Activated naive CD4-positive, alpha-beta T cell treated with anti-CD3 and anti-CD28 coated beads, Interleukin-2, amount 50 U/mL, for 24 hours (primary cell): Measurements from ENCODE around the gene CPAMD8.
A peak's percentile ranks its signal among the peaks of the same experiment; 100 is the strongest.
"Not testable (repeated sequence)": the region's sequence is repeated elsewhere in the genome, so short reads cannot be mapped to it uniquely, and the experiment has no call there.

Source experiments
- H3K27ac Mint-ChIP-seq: one replicate; pipeline ENCODE4 v1.8.0; 2021; ENCODE audit warnings: mild to moderate bottlenecking, mixed read lengths
- H3K27me3 Mint-ChIP-seq: one replicate; pipeline ENCODE4 v1.8.0; 2021; ENCODE audit warnings: mixed read lengths
- H3K36me3 Mint-ChIP-seq: one replicate; pipeline ENCODE4 v1.8.0; 2021; ENCODE audit warnings: mixed read lengths
- H3K4me1 Mint-ChIP-seq: one replicate; pipeline ENCODE4 v1.8.0; 2021; ENCODE audit warnings: mixed read lengths
- H3K4me3 Mint-ChIP-seq: one replicate; pipeline ENCODE4 v1.8.0; 2021; ENCODE audit warnings: mild to moderate bottlenecking, mixed read lengths
- H3K9me3 Mint-ChIP-seq: one replicate; pipeline ENCODE4 v1.8.0; 2021; ENCODE audit warnings: mixed read lengths

Gene CPAMD8

DNA sequence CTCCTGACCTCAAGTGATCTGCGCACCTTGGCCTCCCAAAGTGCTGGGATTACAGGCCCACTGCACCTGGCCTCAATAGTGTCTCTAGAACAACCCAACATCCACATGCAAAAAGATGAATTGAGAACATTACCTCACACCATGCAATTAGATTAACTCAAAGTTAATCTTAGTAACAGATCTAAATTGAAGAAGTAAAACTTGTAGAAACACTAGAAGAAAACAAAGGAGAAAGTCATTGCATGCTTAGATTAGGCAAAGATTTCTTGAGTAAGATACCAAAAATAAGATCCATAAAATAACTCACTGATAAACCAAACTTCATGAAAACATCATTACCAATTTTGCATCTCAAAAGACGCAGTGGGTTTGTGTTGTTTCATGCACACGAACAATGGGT is 2.8 kb downstream of the CPAMD8 start:
- Mint-ChIP-seq H3K9me3 (no peaks in the 10 kb centered on the region), H3K27me3 (peaks cover 27% of the 10 kb centered on the region), H3K27ac (no peak overlapping the region), H3K4me1 (peaks cover 11% of the 10 kb centered on the region), H3K4me3 (no peak overlapping the region), H3K36me3 (peaks cover 9% of the 10 kb centered on the region)

- H3K27me3 Mint-ChIP-seq: peaks cover 18% of the 10 kb centered on the region
- peaks cover 7% of the 10 kb centered on the region for H3K4me1 Mint-ChIP-seq
- no peak overlapping the region for H3K4me3 Mint-ChIP-seq
- no peak overlapping the region for H3K27ac Mint-ChIP-seq
- H3K9me3 Mint-ChIP-seq: no peaks in the 10 kb centered on the region
- peaks cover 9% of the 10 kb centered on the region for H3K36me3 Mint-ChIP-seq
These were observed 3.9 kb downstream of the CPAMD8 start for GRCh38 chr19:17022738-17023137.

DNA sequence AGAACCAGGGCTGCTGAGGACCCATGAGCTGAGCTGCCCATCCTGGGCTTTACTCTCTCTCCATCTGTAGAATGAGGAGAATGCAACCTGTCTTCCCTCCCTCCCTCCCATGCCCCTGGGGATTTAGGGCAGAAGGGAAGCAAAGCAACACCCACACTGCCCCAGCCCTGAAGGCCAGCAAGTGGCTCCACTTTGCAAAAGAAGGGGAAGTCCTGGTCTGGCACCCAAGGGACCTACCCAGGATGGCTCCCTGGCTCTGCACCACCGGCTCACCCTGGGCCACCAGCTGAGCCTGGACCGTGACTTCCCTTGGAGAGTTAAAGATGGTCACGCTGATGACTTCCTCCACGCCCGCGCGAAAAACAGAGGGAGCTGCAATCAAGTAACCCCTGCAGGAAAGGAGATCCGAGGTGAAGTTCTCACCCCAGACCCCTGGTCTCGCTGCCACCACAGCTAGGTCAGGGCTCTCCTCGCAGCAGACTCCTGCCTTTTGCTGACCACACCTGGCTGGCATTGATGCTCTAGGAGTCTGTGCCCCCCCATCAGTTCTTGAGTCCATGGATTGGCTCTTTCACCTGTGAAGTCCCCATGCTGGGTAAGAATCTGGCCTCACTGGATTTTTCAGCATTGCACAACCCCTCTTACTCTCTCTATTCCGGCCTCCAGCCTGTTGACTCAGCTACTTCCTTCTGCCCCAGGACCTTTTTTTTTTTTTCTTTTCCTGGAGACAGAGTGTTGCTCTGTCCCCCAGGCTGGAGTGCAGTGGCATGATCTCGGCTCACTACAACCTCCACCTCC is 4.6 kb downstream of the CPAMD8 start:
- H3K27ac Mint-ChIP-seq: no peak overlapping the region
- no peaks in the 10 kb centered on the region for H3K9me3 Mint-ChIP-seq
- H3K4me1 Mint-ChIP-seq: peaks cover 7% of the 10 kb centered on the region
- peaks cover 16% of the 10 kb centered on the region for H3K27me3 Mint-ChIP-seq
- peaks cover 9% of the 10 kb centered on the region for H3K36me3 Mint-ChIP-seq
- H3K4me3 Mint-ChIP-seq: no peak overlapping the region

DNA sequence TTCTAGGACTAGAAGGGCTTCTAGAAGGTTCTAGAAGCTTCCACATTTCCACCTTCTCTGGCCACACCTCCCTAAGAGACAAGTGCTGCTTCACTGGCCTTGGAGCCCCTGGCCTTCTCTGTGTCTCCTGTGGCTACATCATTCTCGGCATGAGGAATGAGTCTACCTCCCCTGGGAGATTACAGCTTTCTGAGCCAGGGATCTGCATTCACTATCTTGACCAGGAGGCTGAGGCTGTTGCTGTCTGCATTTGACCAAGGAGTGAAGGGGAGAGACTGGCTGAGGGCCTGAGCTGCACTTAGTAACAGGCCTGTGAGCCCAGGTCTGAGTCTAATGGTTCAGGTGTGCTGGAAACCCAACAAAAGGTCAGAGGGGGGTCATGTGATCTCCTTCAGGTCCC is 5.3 kb downstream of the CPAMD8 start:
- Mint-ChIP-seq H3K27me3 (peaks cover 16% of the 10 kb centered on the region), H3K4me3 (no peak overlapping the region), H3K36me3 (peaks cover 9% of the 10 kb centered on the region), H3K4me1 (peaks cover 7% of the 10 kb centered on the region), H3K9me3 (no peaks in the 10 kb centered on the region), H3K27ac (no peak overlapping the region)

GRCh38 chr19:17020823-17021222 is 5.8 kb downstream of the CPAMD8 start:
- Mint-ChIP-seq H3K27me3 (peaks cover 12% of the 10 kb centered on the region), H3K27ac (no peak overlapping the region), H3K4me3 (no peak overlapping the region), H3K36me3 (peaks cover 9% of the 10 kb centered on the region), H3K9me3 (no peaks in the 10 kb centered on the region), H3K4me1 (peaks cover 2% of the 10 kb centered on the region)

DNA sequence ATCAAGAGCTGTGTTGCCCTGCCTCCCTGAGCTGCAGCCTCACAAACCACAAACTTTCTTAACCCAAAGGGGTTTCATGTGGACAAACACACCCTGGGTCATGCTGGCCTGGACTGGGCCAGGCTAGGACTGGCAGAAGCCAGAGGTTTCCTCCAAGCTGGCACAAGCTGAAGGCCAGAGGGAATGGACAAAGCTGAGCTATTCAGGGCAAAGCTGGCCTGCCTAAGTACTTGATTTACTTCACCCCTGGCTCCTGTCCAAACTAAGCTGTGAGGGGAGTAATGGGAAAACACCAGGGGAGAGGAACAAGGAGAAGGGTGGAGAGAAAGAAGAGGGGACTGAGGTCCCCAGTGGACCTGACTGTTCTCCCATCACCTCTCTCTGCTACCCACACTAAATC is 6.2 kb downstream of the CPAMD8 start:
- peaks cover 12% of the 10 kb centered on the region for H3K27me3 Mint-ChIP-seq

DNA sequence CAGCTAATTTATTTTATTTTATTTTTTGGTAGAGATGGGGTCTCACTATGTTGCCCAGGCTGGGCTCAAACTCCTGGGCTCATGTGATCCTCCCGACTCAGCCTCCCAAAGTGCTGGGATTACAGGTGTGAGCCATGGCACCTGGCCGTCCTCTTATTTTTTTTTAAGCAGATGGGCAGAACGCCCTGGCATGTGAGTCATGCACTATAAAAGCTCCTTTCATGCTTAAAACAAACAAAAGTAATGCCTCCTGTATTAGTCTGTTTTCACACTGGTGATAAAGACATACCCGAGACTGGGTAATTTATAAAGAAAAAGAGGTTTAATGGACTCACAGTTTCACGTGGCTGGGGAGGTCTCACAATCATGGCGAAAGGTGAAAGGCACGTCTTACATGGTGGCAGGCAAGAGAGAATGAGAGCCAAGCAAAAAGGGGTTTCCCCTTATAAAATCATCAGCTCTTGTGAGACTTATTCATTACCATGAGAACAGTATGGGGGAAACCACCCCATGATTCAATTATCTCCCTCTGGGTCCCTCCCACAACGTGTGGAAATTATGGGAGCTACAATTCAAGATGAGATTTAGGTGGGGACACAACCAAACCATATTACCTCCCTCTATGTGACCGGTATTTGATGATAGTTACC is 12.3 kb downstream of the CPAMD8 start:
- H3K4me1 Mint-ChIP-seq, H3K27me3 Mint-ChIP-seq, H3K4me3 Mint-ChIP-seq, H3K27ac Mint-ChIP-seq, H3K9me3 Mint-ChIP-seq, H3K36me3 Mint-ChIP-seq: not testable (repeated sequence)

More for the DNA sequence above, 6.2 kb downstream of the CPAMD8 start:
- H3K27ac Mint-ChIP-seq: no peak overlapping the region
- no peaks in the 10 kb centered on the region for H3K4me1 Mint-ChIP-seq
- H3K36me3 Mint-ChIP-seq: peaks cover 9% of the 10 kb centered on the region
- H3K9me3 Mint-ChIP-seq: no peaks in the 10 kb centered on the region
- H3K4me3 Mint-ChIP-seq: no peak overlapping the region

DNA sequence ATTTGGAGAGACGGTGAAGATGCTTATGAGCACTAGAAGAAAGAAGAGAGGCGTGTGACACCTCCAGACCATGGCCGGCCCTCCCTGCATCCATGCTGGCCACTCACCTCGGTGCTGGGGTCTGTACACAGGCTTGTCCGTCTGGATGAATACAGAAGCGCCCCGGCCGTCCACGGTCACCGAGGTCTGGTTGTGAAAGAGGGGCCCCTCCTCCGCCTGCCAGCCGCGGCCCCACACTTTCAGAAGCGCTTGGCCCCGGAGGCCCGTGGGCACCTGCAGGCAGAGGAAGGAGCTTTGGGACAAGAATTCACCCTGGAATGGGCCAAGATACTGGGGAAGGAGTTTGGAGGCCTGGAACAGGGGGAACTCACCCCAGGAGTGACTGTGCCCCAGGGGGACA is 15.1 kb downstream of the CPAMD8 start:
- H3K4me3 Mint-ChIP-seq: no peak overlapping the region
- H3K27me3 Mint-ChIP-seq: no peaks in the 10 kb centered on the region
- no peak overlapping the region for H3K27ac Mint-ChIP-seq
- H3K9me3 Mint-ChIP-seq: no peaks in the 10 kb centered on the region
- no peaks in the 10 kb centered on the region for H3K4me1 Mint-ChIP-seq
- no peaks in the 10 kb centered on the region for H3K36me3 Mint-ChIP-seq

DNA sequence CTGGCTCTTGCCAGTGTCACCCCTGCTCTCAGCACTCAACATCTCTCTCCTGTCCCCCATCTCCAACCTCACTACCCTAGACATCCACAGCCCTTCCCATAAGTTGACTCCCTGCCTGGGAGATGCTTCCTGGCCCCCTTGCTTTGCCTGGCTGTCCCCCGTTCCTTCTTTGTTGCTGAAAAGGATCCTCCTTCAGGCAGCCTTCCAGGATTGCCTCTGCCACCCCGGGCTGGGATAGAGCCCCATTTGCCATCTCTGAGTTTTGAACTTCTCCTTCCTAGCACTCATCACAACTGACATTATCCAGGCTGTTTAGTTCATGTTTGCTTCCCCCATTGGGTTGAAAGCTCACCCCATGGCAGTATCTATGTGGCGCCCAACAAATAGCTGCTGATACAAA is 20.0 kb downstream of the CPAMD8 start:
- Mint-ChIP-seq H3K4me1 (peaks cover 11% of the 10 kb centered on the region), H3K27ac (no peak overlapping the region), H3K9me3 (no peaks in the 10 kb centered on the region), H3K4me3 (no peak overlapping the region), H3K27me3 (no peaks in the 10 kb centered on the region), H3K36me3 (no peaks in the 10 kb centered on the region)

DNA sequence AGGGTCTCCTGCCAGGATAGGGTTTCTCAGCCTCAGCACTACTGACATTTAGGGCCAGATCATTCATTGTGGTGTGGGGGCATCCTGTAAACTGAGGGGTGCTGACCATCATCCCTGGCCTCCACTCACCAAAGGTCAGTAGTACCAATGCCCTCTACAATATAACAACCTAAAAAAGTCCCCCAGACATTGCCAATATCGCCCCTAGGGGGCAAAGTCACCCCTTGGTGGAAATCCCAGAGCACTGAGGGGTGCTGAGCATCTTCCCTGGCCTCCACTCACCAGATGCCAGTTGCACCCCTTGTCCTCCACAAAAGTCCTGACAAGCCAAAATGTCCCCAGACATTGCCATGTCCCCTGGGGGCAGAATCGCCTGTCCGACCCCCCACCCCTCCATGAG is 21.6 kb downstream of the CPAMD8 start:
- no peaks in the 10 kb centered on the region for H3K27me3 Mint-ChIP-seq
- no peak overlapping the region for H3K27ac Mint-ChIP-seq
- no peak overlapping the region for H3K4me3 Mint-ChIP-seq
- peaks cover 26% of the 10 kb centered on the region for H3K4me1 Mint-ChIP-seq
- H3K9me3 Mint-ChIP-seq: no peaks in the 10 kb centered on the region
- no peaks in the 10 kb centered on the region for H3K36me3 Mint-ChIP-seq

- Mint-ChIP-seq H3K9me3 (no peaks in the 10 kb centered on the region), H3K4me1 (peaks cover 26% of the 10 kb centered on the region), H3K27me3 (no peaks in the 10 kb centered on the region), H3K4me3 (no peak overlapping the region), H3K27ac (no peak overlapping the region), H3K36me3 (no peaks in the 10 kb centered on the region)
These were observed 22.2 kb downstream of the CPAMD8 start for GRCh38 chr19:17004386-17004785.

GRCh38 chr19:17002455-17002854 is 24.2 kb downstream of the CPAMD8 start:
- Mint-ChIP-seq H3K4me1 (peaks cover 26% of the 10 kb centered on the region), H3K27ac (no peak overlapping the region), H3K36me3 (no peaks in the 10 kb centered on the region), H3K9me3 (peaks cover 5% of the 10 kb centered on the region), H3K4me3 (no peak overlapping the region), H3K27me3 (no peaks in the 10 kb centered on the region)

DNA sequence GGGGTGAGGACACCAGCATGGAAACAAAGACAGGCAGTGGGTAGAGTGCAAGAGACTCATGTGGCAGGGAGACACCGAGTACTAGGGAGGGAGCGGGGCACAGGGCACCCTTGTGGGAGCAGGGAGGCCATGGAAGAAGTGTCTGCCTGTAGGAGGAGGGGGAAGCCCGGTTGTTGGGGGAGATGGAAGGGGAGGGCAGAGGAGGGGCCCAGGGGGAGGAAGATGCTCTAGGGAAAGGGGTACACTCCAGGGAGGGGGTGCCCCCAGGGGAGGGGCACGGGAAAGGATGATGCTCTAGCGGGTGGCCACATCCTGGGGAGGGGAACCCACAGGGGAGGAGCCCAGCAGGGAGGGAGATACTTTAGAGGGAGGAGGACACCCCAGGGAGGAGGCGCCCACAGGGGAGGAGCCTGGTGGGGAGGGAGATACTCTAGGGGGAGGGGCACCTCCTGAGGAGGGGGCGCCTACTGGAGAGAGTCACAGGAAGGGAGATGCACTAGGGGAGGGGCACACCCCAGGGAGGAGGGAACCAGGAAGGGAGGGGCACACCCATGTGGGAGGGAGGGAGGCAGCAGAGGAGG is 24.9 kb downstream of the CPAMD8 start:
- Mint-ChIP-seq H3K4me3 (peak overlapping the region; percentile 62), H3K27me3 (no peaks in the 10 kb centered on the region), H3K9me3 (peaks cover 5% of the 10 kb centered on the region), H3K36me3 (no peaks in the 10 kb centered on the region), H3K4me1 (peaks cover 26% of the 10 kb centered on the region), H3K27ac (peak overlapping the region; percentile 89)

DNA sequence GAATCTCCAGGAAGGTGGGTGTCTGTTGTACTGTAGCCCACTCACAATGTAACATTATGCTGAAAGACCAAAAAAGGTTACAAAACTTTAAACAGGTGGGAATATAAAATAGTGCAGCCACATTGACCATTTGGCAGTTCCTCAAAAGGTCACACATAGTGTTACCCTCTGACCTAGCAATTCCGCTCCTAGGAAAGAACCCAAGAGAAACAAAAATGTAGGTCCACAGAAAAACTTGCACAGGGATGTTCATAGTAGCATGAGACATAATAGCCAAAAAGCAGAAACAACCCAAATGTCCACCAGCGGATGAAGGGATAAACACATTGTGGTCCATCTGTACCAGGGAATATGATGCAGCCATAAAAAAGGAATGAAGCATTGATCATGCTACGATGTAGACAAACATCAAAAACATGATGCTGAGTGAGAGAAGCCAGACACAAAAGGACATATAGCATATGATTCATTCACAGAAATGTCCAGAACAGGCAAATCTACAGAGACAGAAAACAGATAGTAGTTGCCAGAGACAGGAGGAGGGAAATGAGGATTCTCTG is 27.9 kb downstream of the CPAMD8 start:
- H3K27me3 Mint-ChIP-seq: no peaks in the 10 kb centered on the region
- H3K36me3 Mint-ChIP-seq: no peaks in the 10 kb centered on the region

GRCh38 chr19:16996838-16997490 is 29.6 kb downstream of the CPAMD8 start:
- peaks cover 19% of the 10 kb centered on the region for H3K4me1 Mint-ChIP-seq
- not testable (repeated sequence) for H3K27ac Mint-ChIP-seq, H3K9me3 Mint-ChIP-seq, H3K4me3 Mint-ChIP-seq, H3K27me3 Mint-ChIP-seq, H3K36me3 Mint-ChIP-seq

More for the DNA sequence above, 27.9 kb downstream of the CPAMD8 start:
- Mint-ChIP-seq H3K4me1 (peaks cover 26% of the 10 kb centered on the region), H3K27ac (peak overlapping the region; percentile 74), H3K4me3 (no peak overlapping the region), H3K9me3 (peaks cover 5% of the 10 kb centered on the region)
